ENCODE data around the gene ARSB.
A peak's percentile ranks its signal among the peaks of the same experiment; 100 is the strongest.

DNA sequence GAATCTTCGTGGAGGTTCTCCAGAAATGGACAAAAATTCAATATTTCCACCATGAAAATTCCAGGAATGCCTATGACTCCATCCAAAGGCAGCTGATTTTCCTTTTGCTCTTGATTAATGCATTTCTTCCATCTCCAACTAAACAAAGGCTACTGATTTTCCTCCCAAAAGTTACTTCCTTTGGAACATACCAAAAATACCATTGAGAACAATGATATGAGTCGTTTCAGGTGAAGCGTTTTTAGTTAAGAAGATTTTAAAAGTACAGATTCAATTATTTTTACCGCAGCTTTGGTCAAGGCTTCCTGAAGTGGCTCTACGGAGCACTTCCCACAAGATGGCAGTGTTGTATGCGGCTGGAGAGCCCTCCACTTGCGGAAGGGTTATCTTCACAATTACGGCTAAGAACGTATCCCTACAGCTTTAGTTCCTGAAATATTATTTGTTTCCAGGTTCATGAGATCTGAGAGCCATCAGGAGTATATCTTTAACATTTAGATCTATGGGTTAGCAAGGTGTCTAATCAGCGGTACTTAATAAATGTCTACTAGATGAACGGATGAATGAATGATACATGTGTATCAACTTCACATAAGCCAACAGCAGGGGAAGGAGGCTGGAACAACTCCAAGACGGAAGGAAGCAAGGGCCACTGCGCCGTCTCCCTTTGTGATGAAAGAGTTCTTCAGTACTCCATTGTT lies 35.9 kb upstream of the ARSB start:
- TF ChIP-seq, protein P1, sequence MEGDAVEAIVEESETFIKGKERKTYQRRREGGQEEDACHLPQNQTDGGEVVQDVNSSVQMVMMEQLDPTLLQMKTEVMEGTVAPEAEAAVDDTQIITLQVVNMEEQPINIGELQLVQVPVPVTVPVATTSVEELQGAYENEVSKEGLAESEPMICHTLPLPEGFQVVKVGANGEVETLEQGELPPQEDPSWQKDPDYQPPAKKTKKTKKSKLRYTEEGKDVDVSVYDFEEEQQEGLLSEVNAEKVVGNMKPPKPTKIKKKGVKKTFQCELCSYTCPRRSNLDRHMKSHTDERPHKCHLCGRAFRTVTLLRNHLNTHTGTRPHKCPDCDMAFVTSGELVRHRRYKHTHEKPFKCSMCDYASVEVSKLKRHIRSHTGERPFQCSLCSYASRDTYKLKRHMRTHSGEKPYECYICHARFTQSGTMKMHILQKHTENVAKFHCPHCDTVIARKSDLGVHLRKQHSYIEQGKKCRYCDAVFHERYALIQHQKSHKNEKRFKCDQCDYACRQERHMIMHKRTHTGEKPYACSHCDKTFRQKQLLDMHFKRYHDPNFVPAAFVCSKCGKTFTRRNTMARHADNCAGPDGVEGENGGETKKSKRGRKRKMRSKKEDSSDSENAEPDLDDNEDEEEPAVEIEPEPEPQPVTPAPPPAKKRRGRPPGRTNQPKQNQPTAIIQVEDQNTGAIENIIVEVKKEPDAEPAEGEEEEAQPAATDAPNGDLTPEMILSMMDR (IDR thresholded peaks at IDR 0.05) = peak in 5 of 6 experiments; percentile 28 to 63 (median 59)
- TF ChIP-seq POLR2A (IDR thresholded peaks at IDR 0.05) = no peak
